IPS-NIHi11 (cell line): ENCODE measurements around the gene TBX4.

Source experiments
- DNase-seq: peaks from one replicate; pipeline ENCODE4 v3.0.0; 2012; ENCODE audit warnings: mixed read lengths, low spot score

TBX4 gene

DNA sequence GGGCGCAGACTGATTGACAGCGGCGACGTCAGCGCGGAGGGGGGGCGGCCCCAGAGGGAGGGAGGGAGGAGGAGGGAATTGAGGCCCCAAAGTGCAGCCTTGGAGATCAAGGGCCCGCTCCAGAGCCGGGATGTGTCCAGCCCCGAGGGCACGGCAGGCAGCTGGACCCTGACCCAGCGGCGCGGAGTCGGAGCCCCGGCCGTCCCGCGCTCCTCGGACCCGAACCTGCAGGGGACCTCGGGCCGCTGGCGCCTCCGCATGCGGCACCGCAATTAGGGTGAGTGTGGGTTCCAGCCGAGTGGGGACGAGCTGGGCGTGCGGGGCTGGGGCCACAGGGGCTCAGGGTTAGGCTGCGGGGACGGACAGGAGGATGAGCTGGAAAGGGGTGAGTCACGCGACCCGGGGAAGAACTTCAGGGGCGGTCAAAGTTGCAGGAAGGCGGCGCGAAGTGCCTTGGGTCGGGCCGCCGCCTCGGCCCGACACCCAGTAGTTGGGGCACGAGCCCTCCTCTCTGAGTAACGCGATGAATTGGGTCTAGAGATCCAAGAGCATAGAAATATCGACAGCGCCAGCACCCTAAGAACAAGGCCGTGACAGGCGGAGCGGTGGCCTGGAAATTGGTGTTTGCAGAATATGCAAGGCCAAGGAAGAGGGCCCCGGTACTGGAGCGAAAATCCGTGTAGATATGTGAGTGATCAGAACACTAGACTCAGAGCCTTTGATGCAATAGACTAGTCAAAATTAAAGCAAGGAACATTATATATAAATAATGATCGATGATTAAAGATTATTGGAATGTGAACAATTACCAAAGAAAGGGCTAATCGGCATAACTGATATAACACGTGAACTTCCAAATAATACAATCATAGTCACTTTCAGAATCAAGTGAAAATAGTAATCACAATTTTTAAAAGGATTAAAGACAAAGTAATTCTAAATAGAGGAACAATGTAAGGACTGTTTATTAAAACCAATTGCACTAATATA, at the start of gene TBX4:
Gene TBX4, plus strand, starts transcription at position 122 of the 990 bp plus-strand sequence. CDS start 4,069 bp downstream, outside the sequence.
- peak; percentile 64 for DNase-seq

DNA sequence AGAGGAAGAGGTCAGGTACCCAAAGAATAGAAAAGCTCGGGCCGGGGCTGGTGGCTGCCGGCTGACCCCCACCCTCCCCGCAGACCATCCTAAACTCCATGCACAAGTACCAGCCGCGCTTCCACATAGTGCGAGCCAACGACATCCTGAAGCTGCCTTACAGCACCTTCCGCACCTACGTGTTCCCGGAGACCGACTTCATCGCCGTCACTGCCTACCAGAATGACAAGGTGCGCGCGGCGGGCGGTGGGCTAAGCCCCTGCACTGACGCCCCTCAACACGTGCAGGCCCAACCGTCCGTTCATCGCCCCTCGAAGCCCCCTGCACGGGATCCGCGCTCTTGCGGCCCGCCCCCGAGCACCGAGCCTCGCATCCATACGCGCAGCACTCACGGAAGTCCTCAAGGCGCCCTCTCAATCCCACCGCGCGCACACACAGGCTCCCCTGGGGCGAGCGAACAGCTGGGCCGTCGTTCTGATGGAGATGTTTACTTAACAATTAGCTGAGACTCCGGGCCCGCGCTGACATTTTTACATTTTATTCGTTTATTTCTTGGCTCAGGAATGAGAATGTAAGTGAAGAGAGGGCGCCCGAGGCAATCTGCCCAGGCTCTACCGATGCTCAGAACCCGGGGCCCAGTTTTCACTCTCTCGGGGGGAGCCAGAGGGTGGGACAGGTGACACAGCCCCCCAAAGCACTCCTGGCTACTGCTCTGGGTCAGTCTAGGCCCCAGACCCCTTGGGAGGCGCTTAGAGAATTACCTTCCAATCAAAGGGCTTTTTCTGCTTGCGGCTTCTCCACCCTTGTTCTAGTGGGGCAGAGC, 49.0 kb upstream of the TBX4 start:
- DNase-seq, result peak; percentile 23

DNA sequence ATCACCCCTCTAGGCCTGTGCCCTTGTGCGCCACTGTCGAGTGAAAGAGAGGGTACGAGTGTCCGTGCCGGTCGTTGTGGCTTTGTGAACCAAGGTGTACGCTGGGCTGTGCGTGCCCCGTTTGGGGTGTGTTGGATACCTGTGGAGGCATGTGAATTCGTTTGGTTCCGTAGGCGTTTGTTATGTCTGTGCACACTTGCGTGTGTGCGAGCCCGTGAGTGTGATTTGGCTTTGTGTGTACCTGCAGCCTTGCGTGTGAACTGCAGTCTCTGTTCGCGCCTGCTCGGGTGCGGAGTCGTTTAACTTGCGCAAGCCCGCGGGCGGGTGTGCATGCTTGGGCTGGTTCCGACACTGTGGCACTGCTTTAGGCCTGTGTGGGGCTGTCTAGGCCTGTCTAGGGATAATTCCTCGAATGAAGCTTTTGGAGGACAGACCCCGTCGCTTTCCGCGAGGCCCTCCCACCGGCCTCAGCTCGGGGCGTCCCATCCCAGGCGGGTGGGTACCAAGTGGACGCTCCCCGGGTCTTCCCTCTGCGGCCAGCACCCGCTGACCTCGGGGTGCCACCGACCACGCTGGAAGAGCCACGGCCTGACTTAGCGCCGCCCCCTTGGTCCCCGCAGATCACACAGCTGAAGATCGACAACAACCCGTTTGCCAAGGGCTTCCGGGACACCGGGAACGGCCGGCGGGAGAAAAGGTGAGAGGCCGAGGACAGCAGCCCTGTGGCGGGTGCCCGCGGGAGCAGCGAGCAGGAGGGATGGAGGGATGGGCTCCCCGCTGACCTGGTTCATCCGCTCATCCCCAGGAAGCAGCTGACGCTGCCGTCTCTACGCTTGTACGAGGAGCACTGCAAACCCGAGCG, 48.2 kb upstream of the TBX4 start:
- no peak for DNase-seq

DNA sequence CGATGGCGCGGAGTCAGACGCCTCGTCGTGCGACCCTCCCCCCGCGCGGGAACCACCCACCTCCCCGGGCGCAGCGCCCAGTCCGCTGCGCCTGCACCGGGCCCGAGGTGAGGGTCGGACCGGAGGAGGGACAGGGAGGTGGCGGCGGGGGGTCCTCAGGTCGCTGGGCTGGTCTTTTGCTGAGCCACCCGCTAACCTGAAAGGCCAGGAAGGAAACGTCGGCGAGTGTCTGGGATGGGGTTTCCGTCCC, 47.6 kb upstream of the TBX4 start:
- no peak for DNase-seq

DNA sequence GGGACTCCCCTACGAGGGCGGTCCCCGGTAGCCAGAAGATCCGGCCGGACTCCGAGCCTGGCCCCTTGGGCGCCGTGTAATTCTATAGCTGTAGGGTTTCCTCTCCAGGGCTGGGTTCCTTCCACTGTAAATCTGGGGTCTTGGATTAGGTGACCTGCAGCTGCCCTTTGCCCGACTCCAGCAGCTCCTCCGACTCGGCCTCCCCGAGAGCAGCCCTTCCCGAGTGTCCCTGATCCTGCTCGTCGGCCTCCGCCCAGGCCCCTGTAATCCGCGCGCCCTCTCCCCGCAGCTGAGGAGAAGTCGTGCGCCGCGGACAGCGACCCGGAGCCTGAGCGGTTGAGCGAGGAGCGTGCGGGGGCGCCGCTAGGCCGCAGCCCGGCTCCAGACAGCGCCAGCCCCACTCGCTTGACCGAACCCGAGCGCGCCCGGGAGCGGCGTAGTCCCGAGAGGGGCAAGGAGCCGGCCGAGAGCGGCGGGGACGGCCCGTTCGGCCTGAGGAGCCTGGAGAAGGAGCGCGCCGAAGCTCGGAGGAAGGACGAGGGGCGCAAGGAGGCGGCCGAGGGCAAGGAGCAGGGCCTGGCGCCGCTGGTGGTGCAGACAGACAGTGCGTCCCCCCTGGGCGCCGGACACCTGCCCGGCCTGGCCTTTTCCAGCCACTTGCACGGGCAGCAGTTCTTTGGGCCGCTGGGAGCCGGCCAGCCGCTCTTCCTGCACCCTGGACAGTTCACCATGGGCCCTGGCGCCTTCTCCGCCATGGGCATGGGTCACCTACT, 47.1 kb upstream of the TBX4 start:
- DNase-seq, result no peak

DNA sequence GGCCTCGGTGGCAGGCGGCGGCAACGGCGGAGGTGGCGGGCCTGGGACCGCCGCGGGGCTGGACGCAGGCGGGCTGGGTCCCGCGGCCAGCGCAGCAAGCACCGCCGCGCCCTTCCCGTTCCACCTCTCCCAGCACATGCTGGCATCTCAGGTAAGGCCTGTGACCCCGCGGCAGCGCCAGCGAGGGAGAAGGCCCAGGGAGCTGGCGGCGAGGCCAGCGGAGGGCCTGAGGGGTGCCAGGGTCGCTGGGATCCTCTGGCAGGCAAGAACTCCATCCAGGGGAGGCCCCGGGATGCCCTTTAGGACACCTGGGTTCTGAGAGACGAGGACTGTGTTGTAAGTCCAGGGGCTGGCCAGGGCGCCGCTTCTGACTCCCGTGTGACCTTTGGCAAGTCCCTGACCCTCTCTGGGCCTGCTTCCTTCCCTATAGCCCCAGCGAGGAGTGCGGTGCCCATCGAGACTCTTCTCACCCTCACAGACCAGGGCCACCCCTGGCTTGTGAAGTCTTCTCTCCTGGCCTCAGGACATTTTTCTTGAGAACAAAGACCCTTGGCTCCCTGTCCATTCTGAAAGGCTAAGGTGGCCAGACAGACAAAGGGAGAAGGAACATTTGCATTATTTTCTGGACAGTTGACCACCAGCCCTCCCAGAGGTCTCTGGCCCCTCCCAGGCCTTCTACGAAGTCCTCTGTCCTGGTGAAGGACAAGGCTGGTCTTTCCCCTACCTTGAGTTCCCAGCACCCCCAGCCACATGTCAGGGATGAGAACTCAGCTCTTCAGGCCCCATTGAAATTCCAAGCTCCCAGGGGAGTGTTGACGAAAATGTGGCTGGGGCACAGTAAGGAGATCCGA, 46.3 kb upstream of the TBX4 start:
- DNase-seq, result no peak

DNA sequence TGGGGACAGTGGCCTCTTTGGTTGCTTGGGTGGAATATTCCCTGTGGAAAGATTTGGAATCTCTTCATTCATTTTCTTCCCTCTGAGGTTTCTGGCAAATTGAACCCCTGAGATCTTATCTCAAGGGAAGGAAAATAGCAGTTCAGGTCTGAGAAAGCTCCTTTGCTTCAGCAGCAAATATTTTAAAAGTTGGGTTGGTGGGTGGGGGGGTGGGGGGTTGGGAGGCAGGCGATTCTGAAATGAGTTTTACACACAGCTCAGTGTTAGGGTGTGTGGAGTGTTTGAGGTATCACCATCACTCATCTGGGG, 45.7 kb upstream of the TBX4 start:
- DNase-seq, result no peak

DNA sequence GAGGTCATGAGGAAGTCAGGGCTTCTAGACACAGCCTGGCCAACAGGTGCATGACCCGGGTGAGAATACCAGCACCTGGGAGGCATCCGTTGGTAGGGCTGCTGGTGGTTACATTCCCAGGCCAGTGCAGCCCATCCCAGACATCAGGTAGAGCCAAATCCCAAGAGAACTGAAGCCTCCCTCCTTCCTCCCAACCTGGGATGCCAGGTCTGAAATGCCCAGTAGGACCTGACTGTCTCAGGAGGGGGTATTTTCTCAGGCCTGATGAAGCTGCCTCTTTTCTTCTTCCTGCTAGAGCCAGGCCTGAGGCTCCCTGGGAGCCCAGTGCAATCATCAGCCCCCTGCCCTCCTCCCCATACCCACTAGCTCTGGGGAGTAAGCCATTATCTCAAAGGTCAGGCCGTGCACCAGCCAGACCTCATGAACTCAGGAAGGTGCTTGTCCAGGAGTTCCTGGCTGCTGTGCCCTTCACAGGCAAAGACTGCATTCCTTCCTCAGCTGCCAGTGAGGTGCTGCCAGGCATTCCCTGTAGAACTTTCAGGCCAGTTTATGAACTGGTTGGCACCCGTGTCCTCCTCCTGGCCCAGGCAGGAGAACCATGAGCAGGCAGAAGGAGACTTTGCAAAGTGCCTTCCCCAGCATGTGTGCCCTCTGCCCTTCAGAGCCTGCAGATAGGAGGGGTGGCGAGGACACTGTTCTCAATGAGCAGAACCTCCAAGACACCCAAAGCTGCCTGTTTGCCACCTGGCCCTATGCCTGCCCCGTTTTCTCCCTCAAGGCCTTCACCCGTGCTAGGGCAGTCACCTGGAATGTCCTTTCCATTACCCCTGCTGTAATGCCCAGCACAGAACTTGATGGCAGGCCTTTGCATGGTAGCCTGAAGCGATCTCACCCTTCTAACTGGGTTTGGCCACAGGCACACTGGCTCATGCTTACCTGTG, 45.0 kb upstream of the TBX4 start:
- no peak for DNase-seq

DNA sequence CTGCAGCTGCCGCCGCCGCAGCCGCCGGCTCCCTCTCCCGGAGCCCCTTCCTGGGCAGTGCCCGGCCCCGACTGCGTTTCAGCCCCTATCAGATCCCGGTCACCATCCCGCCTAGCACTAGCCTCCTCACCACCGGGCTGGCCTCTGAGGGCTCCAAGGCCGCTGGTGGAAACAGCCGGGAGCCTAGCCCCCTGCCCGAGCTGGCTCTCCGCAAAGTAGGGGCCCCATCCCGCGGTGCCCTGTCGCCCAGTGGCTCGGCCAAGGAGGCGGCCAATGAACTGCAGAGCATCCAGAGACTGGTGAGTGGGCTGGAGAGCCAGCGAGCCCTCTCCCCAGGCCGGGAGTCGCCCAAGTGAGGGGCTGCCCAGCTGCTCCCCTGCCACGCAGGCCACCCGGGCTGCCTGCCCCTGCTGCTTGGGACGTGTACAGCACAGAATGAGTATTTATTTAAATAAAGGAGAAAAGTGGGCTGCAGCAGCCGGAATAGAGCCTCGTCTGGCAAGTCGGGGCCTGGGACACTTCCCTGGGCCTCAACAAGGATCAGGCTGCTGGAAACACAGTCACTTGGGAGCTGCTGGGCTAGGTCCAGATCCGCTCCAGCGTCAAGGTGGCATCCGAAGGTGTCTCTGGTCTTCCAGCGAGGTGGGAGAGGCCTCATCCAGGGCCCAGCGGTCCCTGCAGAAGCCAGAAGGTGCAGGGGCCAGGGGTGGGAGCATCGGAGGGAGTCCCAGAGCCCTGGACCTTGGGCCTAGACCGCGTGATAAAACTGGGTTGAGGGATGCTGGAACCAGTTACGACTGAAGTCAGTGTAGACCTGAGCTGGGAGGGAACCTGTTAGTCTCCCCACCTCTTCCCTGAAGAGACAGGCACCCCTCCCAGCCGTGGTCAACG, 43.8 kb upstream of the TBX4 start:
- DNase-seq, result no peak

DNA sequence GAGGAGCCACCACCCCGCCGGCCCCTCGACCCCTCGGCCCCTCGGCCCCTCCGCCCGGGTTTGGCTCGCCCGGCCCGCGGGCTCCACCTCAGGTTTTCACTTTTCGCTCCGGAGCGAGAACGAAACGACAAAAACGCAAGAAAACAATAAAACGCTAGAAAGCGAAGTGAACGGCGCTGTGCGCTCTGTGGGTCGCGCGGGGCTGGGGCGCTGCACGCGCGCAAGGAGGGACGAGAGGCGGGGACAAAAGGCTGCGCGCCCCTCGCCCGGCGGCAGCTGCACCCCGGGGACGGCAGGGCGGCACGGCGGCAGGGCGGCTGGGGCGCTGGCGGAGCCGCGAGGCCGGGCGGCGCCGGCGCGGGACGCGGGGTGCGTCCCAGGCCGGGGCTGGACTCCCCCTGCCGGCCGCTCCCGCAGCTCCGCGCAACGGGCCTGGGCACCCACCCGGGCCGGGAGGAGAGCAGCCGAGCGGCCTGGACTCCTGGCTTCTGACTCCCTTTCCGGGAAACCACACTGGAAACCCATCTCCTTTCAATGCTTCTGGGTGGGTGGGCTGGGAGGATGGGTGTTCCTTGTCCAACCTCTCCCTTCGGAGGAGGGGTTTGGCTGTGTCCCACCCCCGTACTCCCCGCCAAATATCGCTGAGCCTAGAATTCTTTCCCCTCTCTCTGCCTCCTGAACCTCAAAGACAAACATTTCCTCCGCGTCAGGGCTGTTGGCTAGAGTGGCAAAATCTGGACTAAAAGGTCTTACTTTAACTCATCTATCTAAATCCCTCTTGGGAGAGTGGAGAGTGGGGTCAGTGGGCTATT, 42.7 kb upstream of the TBX4 start:
- DNase-seq, result peak; percentile 78

DNA sequence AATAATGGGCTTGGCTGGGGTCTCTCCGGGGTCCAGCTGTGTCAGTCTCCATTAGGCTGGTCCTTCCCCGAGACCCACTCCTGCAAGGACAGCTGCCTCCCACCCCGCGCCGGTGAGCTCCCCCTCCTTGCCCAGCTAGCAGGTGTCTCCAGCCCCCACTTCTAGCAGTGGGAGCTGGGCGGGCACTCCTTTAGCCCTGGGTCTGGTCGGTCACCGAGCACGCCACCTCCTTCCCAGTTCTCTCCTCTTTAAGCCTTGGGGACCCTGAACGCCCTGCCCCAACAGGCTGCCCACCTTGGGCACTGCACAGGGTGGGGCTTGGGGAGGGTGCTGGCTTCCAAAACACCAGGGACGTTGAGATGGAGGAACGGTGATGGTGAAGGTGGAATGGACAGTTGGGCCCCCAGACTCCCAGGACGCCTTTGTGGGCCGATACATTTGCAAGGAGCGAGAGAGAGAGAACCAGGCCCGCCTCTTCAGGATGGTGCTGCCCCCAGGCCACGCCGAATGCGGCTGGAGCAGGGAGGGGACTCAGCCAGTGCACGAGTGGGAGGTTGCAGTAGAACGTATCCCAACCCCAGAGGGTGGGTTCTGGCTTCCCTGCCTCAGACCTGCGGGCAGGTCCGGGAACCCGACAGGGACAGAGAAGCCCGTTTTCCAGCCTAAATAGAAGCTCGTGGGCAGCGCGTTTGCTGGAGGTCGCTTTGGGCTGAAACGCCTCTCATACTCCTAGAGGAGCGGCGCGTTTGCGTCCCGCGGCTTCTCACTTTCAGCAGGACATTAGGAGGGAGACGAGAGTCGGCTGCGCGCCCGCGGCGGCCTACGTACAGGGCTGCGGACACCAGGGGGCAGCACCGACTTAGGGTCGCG, 41.8 kb upstream of the TBX4 start:
- peak; percentile 75 for DNase-seq

DNA sequence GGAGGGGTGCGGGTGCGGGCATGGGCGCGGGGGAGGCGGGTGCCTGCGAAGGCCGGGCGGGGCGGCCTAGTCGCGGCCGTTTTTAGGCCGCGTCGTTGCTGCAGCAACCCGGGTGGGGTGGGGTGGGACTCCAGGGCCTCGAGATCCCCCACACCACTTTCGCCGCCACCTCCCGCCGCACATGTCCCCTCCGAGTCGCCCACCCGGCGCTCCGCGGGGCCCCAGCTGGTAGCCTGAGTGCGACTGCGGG, 41.3 kb upstream of the TBX4 start:
- no peak for DNase-seq

DNA sequence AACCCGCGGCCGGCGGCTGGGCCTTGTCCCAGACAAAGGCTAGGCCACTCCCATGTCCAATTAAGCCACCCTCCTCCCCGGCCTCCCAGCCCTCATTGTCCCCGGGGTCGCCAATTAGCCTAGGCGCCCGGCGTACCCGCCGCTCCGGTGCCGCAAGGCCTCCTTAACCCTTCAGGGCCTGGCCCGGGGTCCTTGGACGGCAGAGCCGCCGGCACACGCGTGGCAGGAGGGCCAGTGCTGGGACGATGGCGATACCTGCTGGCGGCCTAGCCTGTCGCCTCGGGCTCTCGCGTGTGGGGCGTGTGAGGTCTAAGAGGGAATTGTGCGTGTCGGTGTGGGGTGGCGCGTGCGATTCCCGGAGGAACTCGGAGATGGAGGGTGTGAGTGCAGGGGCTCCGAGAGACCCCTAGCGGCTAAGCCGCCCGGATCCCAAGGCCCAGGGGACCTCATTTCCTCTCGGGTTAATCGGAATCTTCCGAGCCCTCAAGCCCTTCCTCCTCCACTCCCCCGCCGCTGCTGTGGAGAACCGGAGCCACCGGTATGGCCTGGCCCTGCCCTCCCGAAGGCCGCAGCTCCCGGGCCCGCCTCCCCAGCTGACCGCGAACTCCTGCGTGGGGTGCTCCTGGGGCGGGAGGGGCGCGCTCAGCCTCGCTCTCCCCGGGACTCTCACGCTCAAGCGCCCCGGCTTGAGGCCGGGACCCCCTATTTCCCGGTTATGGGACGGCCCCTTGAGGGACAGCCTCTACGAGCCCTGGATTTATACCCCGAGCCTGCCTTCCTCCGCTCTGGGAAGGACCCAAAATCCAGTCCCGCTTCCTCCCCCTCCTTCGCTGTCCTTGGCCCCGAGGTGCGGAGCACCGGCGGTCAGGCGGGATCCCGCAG, 40.7 kb upstream of the TBX4 start:
- DNase-seq, result peak; percentile 55

DNA sequence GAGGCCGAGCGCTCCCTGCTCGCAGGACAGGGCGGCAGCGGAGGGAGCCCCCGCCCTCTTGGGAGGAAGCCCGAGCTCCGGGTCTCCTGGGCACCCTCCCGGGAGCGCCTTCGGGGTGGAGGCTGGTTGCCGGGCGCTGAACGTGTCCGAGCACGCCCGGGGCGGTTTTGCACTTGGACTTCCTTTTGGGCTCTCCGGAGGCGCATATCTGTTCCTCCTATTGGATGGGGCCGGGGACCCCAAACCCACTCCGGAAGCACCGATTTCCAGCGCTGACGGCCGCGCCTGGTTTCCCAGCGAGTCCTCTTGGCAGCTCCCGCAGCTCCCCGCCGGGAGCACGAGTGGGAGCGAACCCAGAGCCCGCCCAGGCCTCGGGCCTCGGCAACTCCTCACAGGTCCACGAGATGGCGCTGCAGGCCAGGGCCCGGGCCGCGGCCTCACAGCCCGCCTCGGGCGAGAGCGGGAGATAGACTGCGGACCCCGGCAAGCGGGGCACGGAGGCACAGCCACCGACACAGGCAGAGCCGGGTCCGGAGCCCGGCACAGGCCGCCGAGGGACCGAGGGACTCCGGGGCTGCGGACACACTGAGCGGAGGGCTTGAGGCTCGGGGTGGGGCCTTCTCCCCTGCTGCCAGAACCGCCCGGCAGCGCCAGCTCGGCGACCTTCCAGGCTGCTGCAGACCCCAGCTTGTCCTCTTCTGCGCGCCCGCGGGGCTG, 39.9 kb upstream of the TBX4 start:
- peak; percentile 89 for DNase-seq
